Breast epithelium (tissue), 4 donors: ENCODE measurements around the gene KIF21A. TPM values are rescaled to one million over a fixed set of nuclear protein-coding genes. Genes with fewer than 3 reads are reported as not detected.

Experiments
- DNase-seq, 2 donors: peaks; one replicate each; pipeline ENCODE4 v3.0.0-alpha.2; 2019; ENCODE audit warnings: low spot score in 2 of 2
- H3K27ac ChIP-seq, 2 donors: fragments of 200-600 bp; sonication (generic) in 1 of 2; one replicate each; pipeline ENCODE4 v1.5.1; 2016 to 2019; ENCODE audit warnings: mild to moderate bottlenecking in 1 of 2
- H3K27me3 ChIP-seq, 2 donors: fragments of 200-600 bp; sonication (generic) in 1 of 2; one replicate each; pipeline versions ENCODE4 v1.5.1 to v1.6.0; 2017 to 2019; ENCODE audit warnings: control low read depth in 1 of 2, mild to moderate bottlenecking in 1 of 2
- H3K36me3 ChIP-seq: fragments of 200-600 bp; one replicate; pipeline ENCODE4 v1.5.1; 2019
- H3K4me1 ChIP-seq, 2 donors: fragments of 200-600 bp; sonication (generic); one replicate each; pipeline ENCODE4 v1.5.1; 2016 to 2019; ENCODE audit warnings: control low read depth in 1 of 2
- H3K4me3 ChIP-seq, 3 donors: fragments of 200-600 bp; sonication (generic); 1 replicate in 2 of 3; 2 replicates in 1 of 3; pipeline ENCODE4 v1.5.1; 2016 to 2019; ENCODE audit warnings: mild to moderate bottlenecking in 3 of 3, moderate library complexity in 2 of 3
- H3K9me3 ChIP-seq, 2 donors: fragments of 200-600 bp; sonication (generic) in 1 of 2; one replicate each; pipeline ENCODE4 v1.5.1; 2016 to 2019; ENCODE audit warnings: control low read depth in 1 of 2
- CTCF ChIP-seq, 3 donors: fragments of 450-650 bp; IDR thresholded peaks; one replicate each; pipeline ENCODE4 v1.5.1; 2016 to 2017; ENCODE audit warnings: antibody characterized with exemption in 3 of 3, mild to moderate bottlenecking in 3 of 3, moderate library complexity in 3 of 3
- POLR2A ChIP-seq: fragments of 450-650 bp; IDR thresholded peaks from one replicate; pipeline ENCODE4 v1.6.1; 2016; ENCODE audit warnings: antibody characterized with exemption, mild to moderate bottlenecking, moderate library complexity
- POLR2AphosphoS5 ChIP-seq, 3 donors: sonication (generic); formaldehyde crosslinking; IDR thresholded peaks; one replicate each; pipeline ENCODE4 v1.6.1; 2017; ENCODE audit warnings: antibody characterized with exemption in 3 of 3
- intact Hi-C: fragments of 100-400 bp; cut with DNase I; formaldehyde crosslinking; loops from one replicate; pipeline ENCODE4 v1.15.1; 2023; ENCODE audit warnings: low total_unique reads
- total RNA-seq, 3 donors: library from RNA; depleted of rRNA; stranded (reverse); fragments of >200 nt; gene quantifications; one replicate each; pipeline ENCODE4 v1.1.0, GENCODE V29; 2016

Gene KIF21A
- 10 to 100 TPM; 10.2 to 23.7 (median 11.7) TPM for total RNA-seq

GRCh38 chr12:39443081-39443928 lies at the start of gene KIF21A:
Gene KIF21A, minus strand, starts transcription at chr12:39443120. Its CDS starts 150 bp downstream, at chr12:39442970.
- Histone ChIP-seq H3K4me1 (no peaks in the 10 kb centered on the region), H3K27me3 (no peaks in the 10 kb centered on the region), H3K9me3 (no peaks in the 10 kb centered on the region), H3K4me3 (peak within 1 kb of the TSS; percentile 82 to 95 (median 84)), H3K36me3 (no peaks in the 10 kb centered on the region), H3K27ac (peak within 1 kb of the TSS; percentile 84 to 85)
- peak; percentile 84 to 86 for DNase-seq
- peak in 2 of 3 donors; percentile 13 to 66 for TF ChIP-seq POLR2AphosphoS5 (IDR thresholded peaks at IDR 0.05)
- no peak for TF ChIP-seq POLR2A
- TF ChIP-seq CTCF (IDR thresholded peaks at IDR 0.05) = peak; percentile 11 to 78 (median 44)
- intact Hi-C loops = no loop called here

- no peaks in the 10 kb centered on the region for H3K36me3 ChIP-seq
- intact Hi-C loops = no loop called here
- no peaks in the 10 kb centered on the region for H3K27me3 ChIP-seq
- H3K9me3 ChIP-seq = no peaks in the 10 kb centered on the region
- no peaks in the 10 kb centered on the region for H3K4me1 ChIP-seq
- no peak for DNase-seq
- TF ChIP-seq POLR2AphosphoS5 (IDR thresholded peaks at IDR 0.05) (no peak), POLR2A (no peak), CTCF (IDR thresholded peaks at IDR 0.05) (no peak)
- no peak overlapping the region for H3K27ac ChIP-seq
- H3K4me3 ChIP-seq = no peak overlapping the region
These were observed 47.8 kb upstream of the KIF21A start for GRCh38 chr12:39490500-39491282.

GRCh38 chr12:39483597-39483996 lies 40.7 kb upstream of the KIF21A start:
- no peak for DNase-seq
- no peak overlapping the region for H3K27ac ChIP-seq
- H3K4me1 ChIP-seq = no peaks in the 10 kb centered on the region
- no peak overlapping the region for H3K4me3 ChIP-seq
- H3K9me3 ChIP-seq = no peaks in the 10 kb centered on the region
- intact Hi-C loops = no loop called here
- H3K36me3 ChIP-seq = no peaks in the 10 kb centered on the region
- TF ChIP-seq POLR2A (no peak), CTCF (IDR thresholded peaks at IDR 0.05) (no peak), POLR2AphosphoS5 (IDR thresholded peaks at IDR 0.05) (no peak)
- H3K27me3 ChIP-seq = no peaks in the 10 kb centered on the region

- TF ChIP-seq CTCF (IDR thresholded peaks at IDR 0.05) (no peak), POLR2A (no peak), POLR2AphosphoS5 (IDR thresholded peaks at IDR 0.05) (no peak)
- Histone ChIP-seq H3K9me3 (no peaks in the 10 kb centered on the region), H3K27me3 (no peaks in the 10 kb centered on the region), H3K4me1 (no peaks in the 10 kb centered on the region), H3K27ac (no peak overlapping the region), H3K4me3 (no peak overlapping the region), H3K36me3 (no peaks in the 10 kb centered on the region)
- DNase-seq = no peak
- intact Hi-C loops = no loop called here
These were observed 40.1 kb upstream of the KIF21A start for GRCh38 chr12:39483042-39483441.

GRCh38 chr12:39476894-39477293 lies 34.0 kb upstream of the KIF21A start:
- intact Hi-C loops = no loop called here
- no peak for TF ChIP-seq POLR2AphosphoS5 (IDR thresholded peaks at IDR 0.05)
- TF ChIP-seq POLR2A = no peak
- no peak for TF ChIP-seq CTCF (IDR thresholded peaks at IDR 0.05)
- Histone ChIP-seq H3K4me3 (no peak overlapping the region), H3K27ac (no peak overlapping the region), H3K27me3 (no peaks in the 10 kb centered on the region), H3K36me3 (no peaks in the 10 kb centered on the region), H3K4me1 (no peaks in the 10 kb centered on the region), H3K9me3 (peaks cover 0 to 3% of the 10 kb centered on the region in 2 donors)
- no peak for DNase-seq
